PFSK-1 (cell line): ENCODE data around the gene C16orf74.

Source experiments
- FOXP2 ChIP-seq: optimal IDR thresholded peaks from 2 replicates; pipeline ENCODE3; 2011; ENCODE audit warnings: borderline replicate concordance, control low read depth, inconsistent platforms; ENCODE audit not compliant: insufficient read depth; ENCODE audit errors: extremely low read length, extremely low read depth
- POLR2AphosphoS5 ChIP-seq: IDR thresholded peaks from 2 replicates; pipeline ENCODE4 v1.6.1; 2012; ENCODE audit warnings: low read depth, mild to moderate bottlenecking, control low read depth, low read length, moderate library complexity
- REST ChIP-seq, 2 experiments: IDR thresholded peaks; 2 replicates each; pipeline versions ENCODE4 v1.6.1 to v1.8.0; 2011 to 2012; ENCODE audit warnings: low read depth in 2 of 2, low read length in 2 of 2, control low read depth in 1 of 2, inconsistent platforms in 1 of 2, mild to moderate bottlenecking in 1 of 2, moderate library complexity in 1 of 2; ENCODE audit not compliant: insufficient read depth in 1 of 2
- SIN3A ChIP-seq: IDR thresholded peaks from 2 replicates; pipeline ENCODE4 v1.6.1; 2012; ENCODE audit warnings: mild to moderate bottlenecking, low read length, moderate library complexity, borderline replicate concordance; ENCODE audit not compliant: insufficient read depth
- TAF1 ChIP-seq: IDR thresholded peaks from 2 replicates; pipeline ENCODE4 v1.6.1; 2012; ENCODE audit warnings: low read length, control low read depth, borderline replicate concordance; ENCODE audit not compliant: insufficient read depth

The C16orf74 gene

GRCh38 chr16:85667261-85667660 is 83.6 kb downstream of the C16orf74 start:
- TF ChIP-seq SIN3A = no peak
- TF ChIP-seq TAF1 = no peak
- TF ChIP-seq FOXP2 = no peak

- TF ChIP-seq SIN3A (no peak), FOXP2 (no peak), TAF1 (no peak), POLR2AphosphoS5 (no peak), REST (IDR thresholded peaks at IDR 0.05; ENCODE audit: insufficient read depth in 1 of 2, low read depth in 2 of 2, low read length in 2 of 2) (no peak)
These were observed 85.0 kb downstream of the C16orf74 start for GRCh38 chr16:85665929-85666328.

- no peak for TF ChIP-seq REST (IDR thresholded peaks at IDR 0.05; ENCODE audit: insufficient read depth in 1 of 2, low read depth in 2 of 2, low read length in 2 of 2)
- TF ChIP-seq SIN3A = no peak
- no peak for TF ChIP-seq TAF1
- no peak for TF ChIP-seq FOXP2
- no peak for TF ChIP-seq POLR2AphosphoS5
These were observed 85.5 kb downstream of the C16orf74 start for GRCh38 chr16:85665373-85665740.

GRCh38 chr16:85664580-85665372 is 86.1 kb downstream of the C16orf74 start:
- TF ChIP-seq POLR2AphosphoS5 (no peak; the same call in 1 of the 2 replicates), FOXP2 (no peak), REST (IDR thresholded peaks at IDR 0.05; ENCODE audit: insufficient read depth in 1 of 2, low read depth in 2 of 2, low read length in 2 of 2) (no peak), TAF1 (no peak), SIN3A (no peak)

GRCh38 chr16:85663891-85664321 is 87.0 kb downstream of the C16orf74 start:
- TF ChIP-seq REST (IDR thresholded peaks at IDR 0.05; ENCODE audit: insufficient read depth in 1 of 2, low read depth in 2 of 2, low read length in 2 of 2) (no peak), SIN3A (no peak), POLR2AphosphoS5 (no peak), TAF1 (no peak), FOXP2 (no peak)
